Non-pigmented ciliary epithelial cell (primary cell): Measurements from ENCODE around the gene ZFPL1.
A peak's percentile ranks its signal among the peaks of the same experiment; 100 is the strongest.
"Not testable (repeated sequence)": the region's sequence is repeated elsewhere in the genome, so short reads cannot be mapped to it uniquely, and the experiment has no call there.

ENCODE experiments used
- DNase-seq: peaks from one replicate; pipeline ENCODE4 v3.0.0-alpha.2; 2010; ENCODE audit warnings: low read depth

Gene ZFPL1

GRCh38 chr11:65115361-65116082 is 31.5 kb downstream of the ZFPL1 start:
- DNase-seq: no peak

GRCh38 chr11:65116370-65117205 is 32.6 kb downstream of the ZFPL1 start:
- DNase-seq: no peak

GRCh38 chr11:65117206-65118096 is 33.4 kb downstream of the ZFPL1 start, which contains the start of gene ZNHIT2:
Gene ZNHIT2 (minus strand): TSS chr11:65117701. CDS start chr11:65117653, 48 bp downstream.
- DNase-seq: no peak

- no peak for DNase-seq
Measured at GRCh38 chr11:65118097-65118837, 34.2 kb downstream of the ZFPL1 start.

- not testable (repeated sequence) for DNase-seq
Measured at GRCh38 chr11:65118891-65119669, 35.1 kb downstream of the ZFPL1 start.

- DNase-seq: no peak
Measured at GRCh38 chr11:65119670-65119995, 35.6 kb downstream of the ZFPL1 start.

- no peak for DNase-seq
Measured at GRCh38 chr11:65120831-65121230, 36.8 kb downstream of the ZFPL1 start.

- no peak for DNase-seq
Measured at GRCh38 chr11:65121447-65121864, 37.4 kb downstream of the ZFPL1 start.

- DNase-seq: peak; percentile 89
Measured at GRCh38 chr11:65121865-65122696, 38.1 kb downstream of the ZFPL1 start, which contains the start of the genes FAU and MRPL49. Gene FAU (minus strand): TSS chr11:65122134. CDS start chr11:65121813, 321 bp downstream. Gene MRPL49 (plus strand): TSS chr11:65122321. CDS start chr11:65122347, 26 bp downstream.

- DNase-seq: no peak
Measured at GRCh38 chr11:65124480-65125196, 40.6 kb downstream of the ZFPL1 start.

- no peak for DNase-seq
Measured at GRCh38 chr11:65125197-65126056, 41.4 kb downstream of the ZFPL1 start.

GRCh38 chr11:65126624-65127274 is 42.7 kb downstream of the ZFPL1 start:
- DNase-seq: no peak

- no peak for DNase-seq
Measured at GRCh38 chr11:65127473-65128181, 43.6 kb downstream of the ZFPL1 start.

GRCh38 chr11:65128182-65129145 is 44.4 kb downstream of the ZFPL1 start:
- no peak for DNase-seq

GRCh38 chr11:65129649-65130441 is 45.8 kb downstream of the ZFPL1 start:
- DNase-seq: no peak
